C4-2B (cell line): ENCODE results near the gene PANK1.

Source experiments
- CTCF ChIP-seq: fragments of 450-650 bp; conservative IDR thresholded peaks from 2 replicates; pipeline ENCODE4 v1.5.1; 2017; ENCODE audit warnings: mild to moderate bottlenecking
- ZFX ChIP-seq: fragments of 450-650 bp; IDR thresholded peaks from 2 replicates; pipeline ENCODE4 v1.6.1; 2017

- TF ChIP-seq CTCF (no peak), ZFX (no peak)
Observed at GRCh38 chr10:89683883-89684282, 38.8 kb upstream of the PANK1 start.
